GM18505 (cell line): Measurements from ENCODE around the gene TPSB2.

ENCODE experiments used
- ATAC-seq: cut with Tn5 transposase; IDR thresholded peaks from one replicate; pipeline ENCODE4 v1.9.1; 2021; ENCODE audit not compliant: unreplicated experiment
- POLR2A ChIP-seq: IDR thresholded peaks from 4 replicates; pipeline ENCODE4 v1.6.1; 2011; ENCODE audit warnings: borderline replicate concordance; ENCODE audit not compliant: insufficient read depth, insufficient read length; ENCODE audit errors: extremely low read depth

Gene TPSB2

GRCh38 chr16:1221628-1222552 is 8.1 kb downstream of the TPSB2 start:
- no peak for ATAC-seq
- TF ChIP-seq POLR2A = no peak

GRCh38 chr16:1220841-1221627 is 8.9 kb downstream of the TPSB2 start:
- TF ChIP-seq POLR2A = no peak
- no peak for ATAC-seq

- ATAC-seq = no peak
- TF ChIP-seq POLR2A = no peak
Measured at GRCh38 chr16:1220098-1220728, 9.8 kb downstream of the TPSB2 start.

GRCh38 chr16:1218930-1219611 is 10.9 kb downstream of the TPSB2 start:
- no peak for ATAC-seq
- no peak for TF ChIP-seq POLR2A

- ATAC-seq = no peak
- no peak for TF ChIP-seq POLR2A
Measured at GRCh38 chr16:1218061-1218929, 11.7 kb downstream of the TPSB2 start.

- no peak for TF ChIP-seq POLR2A
- no peak for ATAC-seq
Measured at GRCh38 chr16:1217526-1217925, 12.5 kb downstream of the TPSB2 start.

- no peak for TF ChIP-seq POLR2A
- no peak for ATAC-seq
Measured at GRCh38 chr16:1216681-1217400, 13.1 kb downstream of the TPSB2 start.

- no peak for ATAC-seq
- TF ChIP-seq POLR2A = no peak
Measured at GRCh38 chr16:1216296-1216619, 13.7 kb downstream of the TPSB2 start.

GRCh38 chr16:1215574-1216295 is 14.2 kb downstream of the TPSB2 start:
- no peak for ATAC-seq
- TF ChIP-seq POLR2A = no peak

- no peak for ATAC-seq
Measured at GRCh38 chr16:1214719-1215118, 15.3 kb downstream of the TPSB2 start.

GRCh38 chr16:1213796-1214372 is 16.1 kb downstream of the TPSB2 start:
- TF ChIP-seq POLR2A = no peak
- ATAC-seq = no peak

More at GRCh38 chr16:1214719-1215118, 15.3 kb downstream of the TPSB2 start:
- TF ChIP-seq POLR2A = no peak
